ENCODE data around the gene IP6K3. TPM values are rescaled to one million over a fixed set of nuclear protein-coding genes. Genes with fewer than 3 reads are reported as not detected.

IP6K3 gene
- total and polyA plus RNA-seq, 3 donors from 2014 or later = 0.15 to 0.16 TPM; not detected in 1

DNA sequence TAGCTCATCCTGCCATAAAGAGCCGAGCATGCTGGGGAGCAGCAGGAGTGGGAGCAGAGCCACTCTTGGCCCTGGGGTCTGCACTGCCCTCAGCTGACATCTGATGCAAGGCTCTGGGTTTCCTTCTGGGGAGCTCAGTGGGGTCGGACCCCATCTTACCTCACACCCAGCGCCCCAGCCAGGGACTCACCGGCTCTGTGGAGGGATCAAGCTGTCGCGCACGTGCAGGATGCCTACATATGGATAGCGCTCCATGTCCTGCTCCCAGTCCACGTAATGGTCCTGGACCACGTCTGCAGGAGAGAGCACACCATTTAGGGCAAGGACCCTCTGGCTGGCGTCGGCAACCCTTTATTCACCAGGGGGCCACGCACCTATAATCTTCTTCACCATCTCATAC, 30.1 kb upstream of the IP6K3 start:
- WGBS, 2 donors = 84 to 90% methylated on average over 10 to 13 of the region's 13 CpGs
- peaks cover 11% of the 10 kb centered on the region for H3K4me1 ChIP-seq
- H3K36me3 ChIP-seq (ENCODE audit: low read depth, missing control alignments) = peaks cover 4% of the 10 kb centered on the region
- no peaks in the 10 kb centered on the region for H3K9me3 ChIP-seq
- H3K4me3 ChIP-seq = no peak overlapping the region
- no peak overlapping the region for H3K27ac ChIP-seq
- no peaks in the 10 kb centered on the region for H3K27me3 ChIP-seq
- intact Hi-C loops (cut with DNase I; ENCODE audit: low total_unique reads) = loop anchor here (10.0 kb wide), 1 partner anchor 248 kb away; no protein-coding TSS in a partner anchor
- TF ChIP-seq, protein P1, sequence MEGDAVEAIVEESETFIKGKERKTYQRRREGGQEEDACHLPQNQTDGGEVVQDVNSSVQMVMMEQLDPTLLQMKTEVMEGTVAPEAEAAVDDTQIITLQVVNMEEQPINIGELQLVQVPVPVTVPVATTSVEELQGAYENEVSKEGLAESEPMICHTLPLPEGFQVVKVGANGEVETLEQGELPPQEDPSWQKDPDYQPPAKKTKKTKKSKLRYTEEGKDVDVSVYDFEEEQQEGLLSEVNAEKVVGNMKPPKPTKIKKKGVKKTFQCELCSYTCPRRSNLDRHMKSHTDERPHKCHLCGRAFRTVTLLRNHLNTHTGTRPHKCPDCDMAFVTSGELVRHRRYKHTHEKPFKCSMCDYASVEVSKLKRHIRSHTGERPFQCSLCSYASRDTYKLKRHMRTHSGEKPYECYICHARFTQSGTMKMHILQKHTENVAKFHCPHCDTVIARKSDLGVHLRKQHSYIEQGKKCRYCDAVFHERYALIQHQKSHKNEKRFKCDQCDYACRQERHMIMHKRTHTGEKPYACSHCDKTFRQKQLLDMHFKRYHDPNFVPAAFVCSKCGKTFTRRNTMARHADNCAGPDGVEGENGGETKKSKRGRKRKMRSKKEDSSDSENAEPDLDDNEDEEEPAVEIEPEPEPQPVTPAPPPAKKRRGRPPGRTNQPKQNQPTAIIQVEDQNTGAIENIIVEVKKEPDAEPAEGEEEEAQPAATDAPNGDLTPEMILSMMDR (IDR thresholded peaks at IDR 0.05) = no peak
- DNase-seq = no peak

DNA sequence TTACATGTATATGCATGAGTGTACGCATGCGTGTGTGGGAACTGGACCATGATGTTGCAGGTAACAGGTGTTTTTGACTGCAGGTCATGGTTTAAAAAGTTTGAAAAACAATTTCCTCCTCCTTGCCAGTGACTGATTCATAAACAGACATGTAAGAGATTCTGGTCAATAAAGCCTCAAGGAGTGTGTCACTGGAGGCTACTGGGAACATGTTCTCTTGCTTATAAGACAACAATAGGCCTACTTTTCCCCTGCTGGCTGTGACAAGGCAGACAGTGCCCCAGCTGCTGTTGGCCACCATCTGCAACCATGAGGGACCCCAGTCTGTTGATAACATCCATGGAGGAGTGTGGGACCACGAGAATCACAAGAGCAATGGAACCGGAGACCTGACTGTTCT, 29.5 kb upstream of the IP6K3 start:
- intact Hi-C loops (cut with DNase I; ENCODE audit: low total_unique reads) = loop anchor here (10.0 kb wide), 1 partner anchor 249 kb away; no protein-coding TSS in a partner anchor
- Histone ChIP-seq H3K4me3 (no peak overlapping the region), H3K27me3 (no peaks in the 10 kb centered on the region), H3K4me1 (peaks cover 15% of the 10 kb centered on the region), H3K36me3 (ENCODE audit: low read depth, missing control alignments) (peaks cover 4% of the 10 kb centered on the region), H3K9me3 (no peaks in the 10 kb centered on the region), H3K27ac (no peak overlapping the region)
- WGBS, 2 donors = 91% methylated on average over 2 to 4 of the region's 4 CpGs
- no peak for TF ChIP-seq POLR2A (IDR thresholded peaks at IDR 0.05)
- TF ChIP-seq, protein P1 (IDR thresholded peaks at IDR 0.05) = no peak
- no peak for DNase-seq

DNA sequence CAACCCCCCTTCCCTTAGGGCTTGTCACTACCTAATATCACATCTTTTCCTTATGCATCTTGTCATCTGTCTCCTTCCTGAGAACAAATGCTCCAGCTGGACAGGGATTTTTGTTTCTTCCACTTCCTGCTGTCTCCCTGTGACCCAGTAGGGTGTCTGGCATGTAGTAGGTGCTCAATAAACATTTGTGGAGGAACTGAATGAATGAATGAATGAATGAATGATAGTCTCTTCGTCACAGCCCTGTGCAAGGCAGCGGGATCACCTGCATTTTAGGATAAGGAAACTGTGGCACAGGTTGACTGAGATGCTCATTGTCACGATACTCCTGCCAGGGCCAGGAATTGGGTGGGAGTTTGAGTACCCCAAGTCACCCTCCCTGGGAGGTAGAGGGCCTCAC, 28.1 kb upstream of the IP6K3 start:
- intact Hi-C loops (cut with DNase I; ENCODE audit: low total_unique reads) = loop anchor here (10.0 kb wide), 1 partner anchor 250 kb away; no protein-coding TSS in a partner anchor
- TF ChIP-seq, protein P1 (IDR thresholded peaks at IDR 0.05) = no peak
- no peak for TF ChIP-seq POLR2A (IDR thresholded peaks at IDR 0.05)
- Histone ChIP-seq H3K27ac (no peak overlapping the region), H3K36me3 (ENCODE audit: low read depth, missing control alignments) (peaks cover 4% of the 10 kb centered on the region), H3K4me1 (peaks cover 24% of the 10 kb centered on the region), H3K4me3 (no peak overlapping the region), H3K9me3 (no peaks in the 10 kb centered on the region), H3K27me3 (no peaks in the 10 kb centered on the region)
- 95 to 97% methylated on average over 3 of the region's 3 CpGs for WGBS, 2 donors
- no peak for DNase-seq

DNA sequence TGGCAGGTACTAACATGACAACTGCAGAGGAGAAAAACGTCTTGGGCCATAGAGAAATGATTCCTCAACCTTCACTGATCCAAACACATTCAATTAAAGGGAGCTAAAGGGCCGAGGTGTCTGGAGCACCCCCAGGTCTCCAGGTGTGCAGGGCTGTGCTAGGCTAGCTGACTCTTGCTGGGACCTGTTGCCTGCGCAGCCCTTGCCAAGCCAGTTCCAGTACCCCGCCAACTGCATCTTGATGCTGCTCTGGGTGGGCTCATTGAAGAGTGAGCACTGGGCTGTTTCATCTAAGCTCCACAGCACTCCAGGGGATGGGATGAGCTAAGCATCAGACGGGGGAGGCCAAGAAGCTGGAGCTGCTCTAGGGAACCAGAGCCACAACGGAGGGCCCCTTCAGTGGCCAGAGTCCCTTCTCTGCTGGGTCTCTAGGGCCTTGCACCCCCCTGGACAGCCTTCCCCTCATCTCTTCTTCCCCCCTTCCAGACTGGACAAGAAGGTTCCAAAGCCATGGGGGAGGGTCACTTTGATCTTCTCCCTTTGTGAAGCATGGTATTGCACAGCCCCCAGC, 26.3 kb upstream of the IP6K3 start:
- H3K9me3 ChIP-seq = no peaks in the 10 kb centered on the region
- WGBS, 2 donors = 53 to 76% methylated on average over 2 to 6 of the region's 6 CpGs
- peaks cover 4% of the 10 kb centered on the region for H3K36me3 ChIP-seq (ENCODE audit: low read depth, missing control alignments)
- intact Hi-C loops (cut with DNase I; ENCODE audit: low total_unique reads) = loop anchor here (10.0 kb wide), 1 partner anchor 252 kb away; no protein-coding TSS in a partner anchor
- H3K4me1 ChIP-seq = peaks cover 24% of the 10 kb centered on the region
- H3K27ac ChIP-seq = no peak overlapping the region
- H3K27me3 ChIP-seq = no peaks in the 10 kb centered on the region
- TF ChIP-seq, protein P1 (IDR thresholded peaks at IDR 0.05) = no peak
- TF ChIP-seq POLR2A (IDR thresholded peaks at IDR 0.05) = no peak
- no peak overlapping the region for H3K4me3 ChIP-seq
- no peak for DNase-seq

Data from testis (tissue), 3 donors.